ENCODE results near the gene P4HA2.

Gene P4HA2

GRCh38 chr5:132227485-132228240 is at the start of gene P4HA2:
P4HA2 (minus strand) TSS chr5:132227853; CDS start chr5:132218626, 9,227 bp downstream.
- no peak for DNase-seq

- no peak for DNase-seq
These were observed 49.6 kb upstream of the P4HA2 start for GRCh38 chr5:132277256-132277655.

GRCh38 chr5:132275367-132276220 is 47.9 kb upstream of the P4HA2 start:
- DNase-seq, result no peak

GRCh38 chr5:132274050-132274792 is 46.6 kb upstream of the P4HA2 start:
- DNase-seq, result no peak

- DNase-seq, result no peak
These were observed 46.0 kb upstream of the P4HA2 start for GRCh38 chr5:132273631-132274030.

GRCh38 chr5:132272311-132273210 is 44.9 kb upstream of the P4HA2 start:
- no peak for DNase-seq

- DNase-seq, result no peak
These were observed 43.9 kb upstream of the P4HA2 start for GRCh38 chr5:132271251-132272246.

- no peak for DNase-seq
These were observed 43.1 kb upstream of the P4HA2 start for GRCh38 chr5:132270706-132271105.

- DNase-seq, result no peak
These were observed 42.6 kb upstream of the P4HA2 start for GRCh38 chr5:132270335-132270665.

GRCh38 chr5:132269635-132270334 is 42.1 kb upstream of the P4HA2 start:
- DNase-seq, result no peak

GRCh38 chr5:132268769-132269551 is 41.3 kb upstream of the P4HA2 start:
- no peak for DNase-seq

GRCh38 chr5:132267931-132268768 is 40.5 kb upstream of the P4HA2 start:
- DNase-seq, result no peak

- DNase-seq, result no peak
These were observed 39.6 kb upstream of the P4HA2 start for GRCh38 chr5:132267166-132267739.

GRCh38 chr5:132266836-132267160 is 39.1 kb upstream of the P4HA2 start:
- no peak for DNase-seq

- DNase-seq, result no peak
These were observed 38.6 kb upstream of the P4HA2 start for GRCh38 chr5:132266031-132266835.

- DNase-seq, result no peak
These were observed 37.8 kb upstream of the P4HA2 start for GRCh38 chr5:132265336-132266030.
